ENCODE results near the gene OR6Q1.
"Not testable (repeated sequence)": the region's sequence is repeated elsewhere in the genome, so short reads cannot be mapped to it uniquely, and the experiment has no call there.

OR6Q1 gene

DNA sequence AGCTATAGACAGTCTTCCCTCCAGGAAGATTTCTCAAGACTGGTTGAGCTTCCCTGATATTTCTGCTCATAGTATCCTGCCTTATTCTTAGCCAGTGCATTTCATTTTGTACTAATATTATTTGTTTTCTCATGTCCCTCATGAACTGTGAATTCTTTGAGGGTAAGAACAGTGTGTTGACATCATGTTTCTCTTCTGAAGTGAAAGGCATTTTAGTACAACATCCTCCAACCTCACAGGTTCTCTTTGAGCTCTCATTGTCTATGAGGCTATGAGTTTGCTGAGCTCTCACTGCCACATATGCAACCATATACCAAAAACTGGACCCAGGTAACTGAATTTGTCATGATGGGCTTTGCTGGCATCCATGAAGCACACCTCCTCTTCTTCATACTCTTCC lies at the start of gene OR6Q1:
Gene OR6Q1, plus strand, starts transcription at position 301 of the 400 bp plus-strand sequence. Its CDS starts 0 bp downstream, at position 301.
- no peak within 1 kb of the TSS for H3K4me3 Mint-ChIP-seq
- peaks cover 27% of the 10 kb centered on the region for H3K9me3 Mint-ChIP-seq
- TF ChIP-seq, protein P1, sequence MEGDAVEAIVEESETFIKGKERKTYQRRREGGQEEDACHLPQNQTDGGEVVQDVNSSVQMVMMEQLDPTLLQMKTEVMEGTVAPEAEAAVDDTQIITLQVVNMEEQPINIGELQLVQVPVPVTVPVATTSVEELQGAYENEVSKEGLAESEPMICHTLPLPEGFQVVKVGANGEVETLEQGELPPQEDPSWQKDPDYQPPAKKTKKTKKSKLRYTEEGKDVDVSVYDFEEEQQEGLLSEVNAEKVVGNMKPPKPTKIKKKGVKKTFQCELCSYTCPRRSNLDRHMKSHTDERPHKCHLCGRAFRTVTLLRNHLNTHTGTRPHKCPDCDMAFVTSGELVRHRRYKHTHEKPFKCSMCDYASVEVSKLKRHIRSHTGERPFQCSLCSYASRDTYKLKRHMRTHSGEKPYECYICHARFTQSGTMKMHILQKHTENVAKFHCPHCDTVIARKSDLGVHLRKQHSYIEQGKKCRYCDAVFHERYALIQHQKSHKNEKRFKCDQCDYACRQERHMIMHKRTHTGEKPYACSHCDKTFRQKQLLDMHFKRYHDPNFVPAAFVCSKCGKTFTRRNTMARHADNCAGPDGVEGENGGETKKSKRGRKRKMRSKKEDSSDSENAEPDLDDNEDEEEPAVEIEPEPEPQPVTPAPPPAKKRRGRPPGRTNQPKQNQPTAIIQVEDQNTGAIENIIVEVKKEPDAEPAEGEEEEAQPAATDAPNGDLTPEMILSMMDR (IDR thresholded peaks at IDR 0.05) = no peak
- no peak for DNase-seq
- H3K27me3 Mint-ChIP-seq (ENCODE audit: low read depth, poor library complexity) = peaks cover 14% of the 10 kb centered on the region
- H3K27ac Mint-ChIP-seq = no peak within 1 kb of the TSS
- H3K36me3 Mint-ChIP-seq (ENCODE audit: low read depth) = no peaks in the 10 kb centered on the region
- peaks cover 4% of the 10 kb centered on the region for H3K4me1 Mint-ChIP-seq

- TF ChIP-seq, protein P1 (IDR thresholded peaks at IDR 0.05) = no peak
- Mint-ChIP-seq H3K4me1 (no peaks in the 10 kb centered on the region), H3K27me3 (ENCODE audit: low read depth, poor library complexity) (peaks cover 15% of the 10 kb centered on the region), H3K27ac (no peak overlapping the region), H3K4me3 (no peak overlapping the region), H3K9me3 (no peaks in the 10 kb centered on the region), H3K36me3 (ENCODE audit: low read depth) (no peaks in the 10 kb centered on the region)
- no peak for DNase-seq
Measured at GRCh38 chr11:57981536-57981935, 49.2 kb upstream of the OR6Q1 start.

DNA sequence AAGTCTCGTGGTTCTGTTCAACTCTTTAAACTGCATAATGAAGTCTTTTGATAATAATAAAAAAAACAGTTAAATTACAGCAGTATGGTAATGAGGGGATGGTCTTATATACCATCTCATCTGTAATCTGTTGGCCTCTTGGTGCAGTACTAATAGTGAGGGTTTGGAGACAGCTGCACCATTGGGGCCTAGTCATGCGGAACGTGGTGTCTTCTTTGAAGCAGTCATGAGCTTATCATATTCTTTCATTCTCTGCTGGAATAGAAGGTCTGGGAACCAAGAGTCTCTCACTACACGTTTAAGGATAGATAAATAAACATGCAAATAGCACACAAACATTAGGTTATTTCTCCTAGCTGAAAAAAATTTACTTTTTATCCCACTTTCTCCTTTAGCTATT lies 48.0 kb upstream of the OR6Q1 start:
- TF ChIP-seq, protein P1 (IDR thresholded peaks at IDR 0.05) = no peak
- no peaks in the 10 kb centered on the region for H3K4me1 Mint-ChIP-seq
- peaks cover 15% of the 10 kb centered on the region for H3K27me3 Mint-ChIP-seq (ENCODE audit: low read depth, poor library complexity)
- DNase-seq = peak; percentile 14
- no peak overlapping the region for H3K4me3 Mint-ChIP-seq
- H3K9me3 Mint-ChIP-seq = no peaks in the 10 kb centered on the region
- no peak overlapping the region for H3K27ac Mint-ChIP-seq
- no peaks in the 10 kb centered on the region for H3K36me3 Mint-ChIP-seq (ENCODE audit: low read depth)

GRCh38 chr11:57983191-57983590 lies 47.6 kb upstream of the OR6Q1 start:
- DNase-seq = no peak

DNA sequence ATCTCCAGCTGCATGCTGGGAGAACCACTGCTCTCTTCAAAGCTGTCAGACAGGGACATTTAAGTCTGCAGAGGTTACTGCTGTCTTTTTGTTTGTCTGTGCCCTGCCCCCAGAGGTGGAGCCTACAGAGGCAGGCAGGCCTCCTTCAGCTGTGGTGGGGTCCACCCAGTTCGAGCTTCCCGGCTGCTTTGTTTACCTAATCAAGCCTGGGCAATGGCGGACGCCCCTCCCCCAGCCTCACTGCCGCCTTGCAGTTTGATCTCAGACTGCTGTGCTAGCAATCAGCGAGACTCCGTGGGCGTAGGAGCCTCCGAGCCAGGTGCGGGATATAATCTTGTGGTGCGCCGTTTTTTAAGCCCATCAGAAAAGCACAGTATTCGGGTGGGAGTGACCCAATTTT lies 31.2 kb upstream of the OR6Q1 start:
- H3K27ac Mint-ChIP-seq; H3K4me1 Mint-ChIP-seq; H3K4me3 Mint-ChIP-seq; H3K36me3 Mint-ChIP-seq (ENCODE audit: low read depth); DNase-seq: not testable (repeated sequence)
- H3K27me3 Mint-ChIP-seq (ENCODE audit: low read depth, poor library complexity) = peaks cover 11% of the 10 kb centered on the region
- H3K9me3 Mint-ChIP-seq = peaks cover 15% of the 10 kb centered on the region

More at GRCh38 chr11:57983191-57983590, 47.6 kb upstream of the OR6Q1 start:
- Mint-ChIP-seq H3K9me3 (no peaks in the 10 kb centered on the region), H3K36me3 (ENCODE audit: low read depth) (no peaks in the 10 kb centered on the region), H3K27me3 (ENCODE audit: low read depth, poor library complexity) (peaks cover 15% of the 10 kb centered on the region), H3K27ac (no peak overlapping the region), H3K4me3 (no peak overlapping the region), H3K4me1 (no peaks in the 10 kb centered on the region)
- TF ChIP-seq, protein P1 (IDR thresholded peaks at IDR 0.05) = no peak

- not testable (repeated sequence) for H3K36me3 Mint-ChIP-seq (ENCODE audit: low read depth); H3K27ac Mint-ChIP-seq
- H3K9me3 Mint-ChIP-seq = peaks cover 15% of the 10 kb centered on the region
Measured at GRCh38 chr11:58000021-58000420, 30.7 kb upstream of the OR6Q1 start.

DNA sequence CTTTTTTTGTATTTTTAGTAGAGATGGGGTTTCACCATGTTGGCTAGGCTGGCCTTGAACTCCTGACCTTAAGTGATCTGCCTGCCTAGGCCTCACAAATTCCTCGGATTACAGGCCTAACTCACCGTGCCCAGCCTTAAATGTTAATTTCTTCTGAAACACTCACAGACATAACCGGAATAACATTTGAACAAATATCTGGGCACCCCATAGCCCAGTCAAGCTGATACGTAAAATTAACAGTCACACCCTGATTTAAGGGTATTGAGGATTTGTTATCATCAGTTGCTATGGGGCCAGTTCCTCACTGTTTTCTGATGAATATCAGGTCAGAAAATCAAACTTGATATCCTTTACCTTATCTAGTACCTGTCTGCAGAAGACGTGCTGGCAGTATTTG lies 30.1 kb upstream of the OR6Q1 start:
- H3K4me3 Mint-ChIP-seq = no peak overlapping the region
- no peak for DNase-seq
- H3K27me3 Mint-ChIP-seq (ENCODE audit: low read depth, poor library complexity) = peaks cover 14% of the 10 kb centered on the region
- H3K36me3 Mint-ChIP-seq (ENCODE audit: low read depth) = no peaks in the 10 kb centered on the region
- no peak overlapping the region for H3K27ac Mint-ChIP-seq
- peaks cover 15% of the 10 kb centered on the region for H3K9me3 Mint-ChIP-seq
- TF ChIP-seq, protein P1 (IDR thresholded peaks at IDR 0.05) = no peak
- H3K4me1 Mint-ChIP-seq = no peaks in the 10 kb centered on the region

More at GRCh38 chr11:58000021-58000420, 30.7 kb upstream of the OR6Q1 start:
- not testable (repeated sequence) for DNase-seq, H3K4me1 Mint-ChIP-seq, H3K4me3 Mint-ChIP-seq
- H3K27me3 Mint-ChIP-seq (ENCODE audit: low read depth, poor library complexity) = peaks cover 14% of the 10 kb centered on the region
